Measurements from ENCODE around the gene LRRC61. TPM values are rescaled to one million over a fixed set of nuclear protein-coding genes. Genes with fewer than 3 reads are reported as not detected.
A peak's percentile ranks its signal among the peaks of the same experiment; 100 is the strongest.
"Not testable (repeated sequence)": the region's sequence is repeated elsewhere in the genome, so short reads cannot be mapped to it uniquely, and the experiment has no call there.

The LRRC61 gene
- 1 to 10 TPM; 5.2 to 8.3 TPM for polyA plus RNA-seq

- WGBS, 2 donors, result 4 to 6% methylated on average over 66 to 82 of the region's 82 CpGs
- Histone ChIP-seq H3K27ac (ENCODE audit: low read depth in 2 of 2, low read length in 1 of 2) (peak within 1 kb of the TSS; percentile 83 to 95), H3K4me1 (ENCODE audit: control insufficient read depth in 2 of 2, insufficient read depth in 2 of 2, low read length in 1 of 2) (peaks cover 0 to 16% of the 10 kb centered on the region in 2 donors)
Measured at GRCh38 chr7:150322833-150323681, at the start of gene LRRC61, which contains the start of gene ACTR3C. Gene LRRC61, plus strand, starts transcription at chr7:150323355. Its CDS starts 13,507 bp downstream, at chr7:150336862. Gene ACTR3C, minus strand, starts transcription at chr7:150323545. Its CDS starts 28,249 bp downstream, at chr7:150295296.

GRCh38 chr7:150276132-150276695 is 46.9 kb upstream of the LRRC61 start:
- 56 to 59% methylated on average over 6 of the region's 6 CpGs for WGBS, 2 donors
- not testable (repeated sequence) for H3K9me3 ChIP-seq (ENCODE audit: control insufficient read depth in 2 of 2, insufficient read depth in 1 of 2, low read depth in 1 of 2, low read length in 1 of 2); H3K27ac ChIP-seq (ENCODE audit: low read depth in 2 of 2, low read length in 1 of 2)

More at GRCh38 chr7:150322833-150323681, at the start of gene LRRC61, which contains the start of gene ACTR3C:
- H3K4me3 ChIP-seq (ENCODE audit: low read depth in 1 of 2, low read length in 2 of 2), result peak within 1 kb of the TSS; percentile 65 to 82
- H3K36me3 ChIP-seq (ENCODE audit: control insufficient read depth in 2 of 2, insufficient read depth in 2 of 2, low read length in 1 of 2), result peaks cover 0 to 3% of the 10 kb centered on the region in 2 donors
- H3K27me3 ChIP-seq (ENCODE audit: control insufficient read depth in 1 of 2, insufficient read depth in 2 of 2, low read length in 2 of 2), result no peaks in the 10 kb centered on the region
- no peaks in the 10 kb centered on the region for H3K9me3 ChIP-seq (ENCODE audit: control insufficient read depth in 2 of 2, insufficient read depth in 1 of 2, low read depth in 1 of 2, low read length in 1 of 2)

DNA sequence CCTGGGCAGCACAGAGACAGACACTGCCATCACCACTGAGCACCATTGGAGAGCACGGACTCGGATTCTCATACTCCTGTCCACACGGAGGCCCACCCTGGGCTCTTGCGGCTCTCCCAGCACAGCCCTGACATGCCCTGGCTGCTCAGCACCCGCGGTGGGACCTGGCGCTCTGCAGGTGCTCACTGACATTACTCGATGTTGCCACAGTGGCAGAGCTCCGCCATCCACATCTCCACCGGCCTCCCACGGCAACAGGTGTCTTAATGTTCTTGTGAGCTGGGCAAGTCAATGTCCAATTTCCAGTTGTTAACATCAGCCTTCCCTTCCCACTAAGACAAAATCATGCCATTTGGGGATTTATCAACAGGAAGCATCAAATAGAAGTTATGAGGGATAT is 44.8 kb upstream of the LRRC61 start:
- H3K9me3 ChIP-seq (ENCODE audit: control insufficient read depth in 2 of 2, insufficient read depth in 1 of 2, low read depth in 1 of 2, low read length in 1 of 2); H3K27me3 ChIP-seq (ENCODE audit: control insufficient read depth in 1 of 2, insufficient read depth in 2 of 2, low read length in 2 of 2); H3K4me1 ChIP-seq (ENCODE audit: control insufficient read depth in 2 of 2, insufficient read depth in 2 of 2, low read length in 1 of 2); H3K36me3 ChIP-seq (ENCODE audit: control insufficient read depth in 2 of 2, insufficient read depth in 2 of 2, low read length in 1 of 2); H3K4me3 ChIP-seq (ENCODE audit: low read depth in 1 of 2, low read length in 2 of 2); H3K27ac ChIP-seq (ENCODE audit: low read depth in 2 of 2, low read length in 1 of 2): not testable (repeated sequence)
- WGBS, 2 donors, result 92 to 93% methylated on average over 11 of the region's 11 CpGs

More at GRCh38 chr7:150276132-150276695, 46.9 kb upstream of the LRRC61 start:
- H3K27me3 ChIP-seq (ENCODE audit: control insufficient read depth in 1 of 2, insufficient read depth in 2 of 2, low read length in 2 of 2); H3K4me3 ChIP-seq (ENCODE audit: low read depth in 1 of 2, low read length in 2 of 2); H3K36me3 ChIP-seq (ENCODE audit: control insufficient read depth in 2 of 2, insufficient read depth in 2 of 2, low read length in 1 of 2); H3K4me1 ChIP-seq (ENCODE audit: control insufficient read depth in 2 of 2, insufficient read depth in 2 of 2, low read length in 1 of 2): not testable (repeated sequence)

DNA sequence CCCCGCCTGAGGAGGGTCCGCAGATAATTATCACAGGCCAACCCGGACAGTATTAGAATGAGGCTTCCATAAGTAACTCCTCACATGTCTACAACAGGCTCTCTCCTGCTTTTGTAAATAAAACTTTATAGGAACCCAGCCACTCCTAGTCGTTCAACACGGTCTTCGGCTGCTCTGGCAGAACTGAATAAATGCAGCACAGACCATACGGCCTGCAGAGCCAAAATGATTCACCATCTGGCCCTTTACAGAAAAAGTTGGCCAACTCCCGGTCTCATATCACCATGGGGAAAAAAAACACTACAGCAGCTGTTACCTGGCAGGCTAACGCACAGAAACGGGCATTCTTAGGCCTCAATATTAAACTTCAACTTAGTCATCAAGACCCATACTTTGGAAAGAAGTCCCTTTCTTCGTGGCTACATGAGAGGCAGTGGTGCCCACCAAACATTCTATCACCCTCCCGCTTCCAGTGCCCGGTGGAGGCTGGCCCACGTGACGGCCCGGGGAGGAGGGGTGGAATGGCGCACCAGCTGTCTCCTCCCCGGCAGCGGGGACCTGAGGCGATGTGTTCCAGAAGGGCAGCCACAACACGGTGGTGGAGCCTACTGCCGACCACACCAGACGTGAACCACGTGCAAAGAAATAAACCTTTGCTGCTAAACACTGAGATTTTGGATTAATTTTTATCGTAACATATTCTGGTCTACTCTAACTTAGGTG is 41.3 kb upstream of the LRRC61 start:
- not testable (repeated sequence) for H3K4me1 ChIP-seq (ENCODE audit: control insufficient read depth in 2 of 2, insufficient read depth in 2 of 2, low read length in 1 of 2); H3K4me3 ChIP-seq (ENCODE audit: low read depth in 1 of 2, low read length in 2 of 2); H3K9me3 ChIP-seq (ENCODE audit: control insufficient read depth in 2 of 2, insufficient read depth in 1 of 2, low read depth in 1 of 2, low read length in 1 of 2); H3K27ac ChIP-seq (ENCODE audit: low read depth in 2 of 2, low read length in 1 of 2); H3K36me3 ChIP-seq (ENCODE audit: control insufficient read depth in 2 of 2, insufficient read depth in 2 of 2, low read length in 1 of 2); H3K27me3 ChIP-seq (ENCODE audit: control insufficient read depth in 1 of 2, insufficient read depth in 2 of 2, low read length in 2 of 2)
- 85 to 90% methylated on average over 9 to 15 of the region's 25 CpGs for WGBS, 2 donors

- not testable (repeated sequence) for H3K36me3 ChIP-seq (ENCODE audit: control insufficient read depth in 2 of 2, insufficient read depth in 2 of 2, low read length in 1 of 2); H3K4me3 ChIP-seq (ENCODE audit: low read depth in 1 of 2, low read length in 2 of 2); H3K9me3 ChIP-seq (ENCODE audit: control insufficient read depth in 2 of 2, insufficient read depth in 1 of 2, low read depth in 1 of 2, low read length in 1 of 2); H3K27me3 ChIP-seq (ENCODE audit: control insufficient read depth in 1 of 2, insufficient read depth in 2 of 2, low read length in 2 of 2); H3K27ac ChIP-seq (ENCODE audit: low read depth in 2 of 2, low read length in 1 of 2); H3K4me1 ChIP-seq (ENCODE audit: control insufficient read depth in 2 of 2, insufficient read depth in 2 of 2, low read length in 1 of 2)
- WGBS, 2 donors, result 78 to 90% methylated on average over 2 of the region's 3 CpGs
Measured at GRCh38 chr7:150283111-150283510, 40.0 kb upstream of the LRRC61 start.

- H3K9me3 ChIP-seq (ENCODE audit: control insufficient read depth in 2 of 2, insufficient read depth in 1 of 2, low read depth in 1 of 2, low read length in 1 of 2); H3K27ac ChIP-seq (ENCODE audit: low read depth in 2 of 2, low read length in 1 of 2); H3K27me3 ChIP-seq (ENCODE audit: control insufficient read depth in 1 of 2, insufficient read depth in 2 of 2, low read length in 2 of 2); H3K36me3 ChIP-seq (ENCODE audit: control insufficient read depth in 2 of 2, insufficient read depth in 2 of 2, low read length in 1 of 2); H3K4me3 ChIP-seq (ENCODE audit: low read depth in 1 of 2, low read length in 2 of 2); H3K4me1 ChIP-seq (ENCODE audit: control insufficient read depth in 2 of 2, insufficient read depth in 2 of 2, low read length in 1 of 2): not testable (repeated sequence)
- WGBS, 2 donors, result 47 to 65% methylated on average over 2 to 4 of the region's 6 CpGs
Measured at GRCh38 chr7:150283608-150284007, 39.5 kb upstream of the LRRC61 start.

DNA sequence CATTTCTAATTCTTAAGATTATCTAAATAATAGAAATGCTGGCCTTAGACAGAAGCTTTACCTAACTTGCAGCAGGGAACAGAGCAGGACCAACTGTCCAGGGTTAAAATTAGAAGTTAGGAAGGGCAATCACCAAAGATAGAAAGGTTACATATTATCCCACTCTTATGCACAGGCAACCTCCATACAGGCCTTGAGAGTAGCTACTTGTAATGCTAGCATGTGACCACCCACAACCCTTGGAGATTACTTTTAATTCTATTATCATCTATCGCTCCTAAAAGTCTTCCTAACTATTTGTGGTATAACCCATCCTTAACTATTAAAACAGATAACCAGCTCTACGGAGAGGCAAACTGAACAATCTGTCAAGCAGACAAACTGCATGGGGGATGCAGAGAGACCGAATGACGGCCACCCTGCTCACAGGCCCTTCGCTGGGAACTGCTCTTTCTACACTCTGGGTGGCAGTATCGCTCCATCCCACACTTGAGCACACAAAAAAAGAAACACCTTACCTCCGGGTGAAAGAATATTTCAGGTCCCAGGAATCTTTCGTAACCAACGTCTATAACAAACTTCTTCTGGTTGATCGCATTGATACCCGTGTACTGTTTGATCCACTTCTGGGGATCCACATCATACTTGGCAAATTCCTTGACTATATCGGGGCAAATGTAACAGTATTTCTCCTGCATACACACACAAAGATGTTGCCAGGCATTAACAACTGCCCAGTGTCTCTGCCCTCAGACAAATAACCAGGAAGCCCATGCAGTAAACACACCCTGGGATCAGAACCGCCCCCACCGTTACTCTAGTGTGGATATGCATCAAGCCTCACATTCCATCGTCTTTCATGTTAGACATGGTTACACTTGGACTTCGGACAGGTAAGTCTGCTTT is 37.1 kb upstream of the LRRC61 start:
- H3K27me3 ChIP-seq (ENCODE audit: control insufficient read depth in 1 of 2, insufficient read depth in 2 of 2, low read length in 2 of 2); H3K9me3 ChIP-seq (ENCODE audit: control insufficient read depth in 2 of 2, insufficient read depth in 1 of 2, low read depth in 1 of 2, low read length in 1 of 2); H3K4me3 ChIP-seq (ENCODE audit: low read depth in 1 of 2, low read length in 2 of 2); H3K4me1 ChIP-seq (ENCODE audit: control insufficient read depth in 2 of 2, insufficient read depth in 2 of 2, low read length in 1 of 2); H3K36me3 ChIP-seq (ENCODE audit: control insufficient read depth in 2 of 2, insufficient read depth in 2 of 2, low read length in 1 of 2); H3K27ac ChIP-seq (ENCODE audit: low read depth in 2 of 2, low read length in 1 of 2): not testable (repeated sequence)
- 31 to 39% methylated on average over 16 of the region's 16 CpGs for WGBS, 2 donors

DNA sequence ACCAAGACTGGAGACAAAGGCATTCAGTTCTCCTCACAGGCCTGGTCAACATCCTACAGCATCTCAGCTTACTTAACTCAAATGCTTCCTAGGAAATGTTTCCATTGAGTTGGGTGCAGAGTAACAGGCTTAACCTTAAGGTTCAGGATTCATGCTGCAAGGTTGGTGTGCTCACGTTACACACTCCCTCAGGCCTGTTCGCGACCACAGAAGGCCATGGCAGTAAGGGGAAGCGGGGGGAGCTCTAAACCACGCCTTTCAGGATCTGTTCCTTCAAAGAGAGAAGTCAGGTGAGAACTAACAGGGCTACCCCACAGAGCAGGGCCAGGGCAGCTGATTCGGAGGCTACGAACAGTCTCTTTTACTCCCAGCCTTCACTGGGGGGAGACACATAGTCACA is 35.3 kb upstream of the LRRC61 start:
- not testable (repeated sequence) for H3K36me3 ChIP-seq (ENCODE audit: control insufficient read depth in 2 of 2, insufficient read depth in 2 of 2, low read length in 1 of 2); H3K4me3 ChIP-seq (ENCODE audit: low read depth in 1 of 2, low read length in 2 of 2); H3K9me3 ChIP-seq (ENCODE audit: control insufficient read depth in 2 of 2, insufficient read depth in 1 of 2, low read depth in 1 of 2, low read length in 1 of 2); H3K27ac ChIP-seq (ENCODE audit: low read depth in 2 of 2, low read length in 1 of 2); H3K4me1 ChIP-seq (ENCODE audit: control insufficient read depth in 2 of 2, insufficient read depth in 2 of 2, low read length in 1 of 2); H3K27me3 ChIP-seq (ENCODE audit: control insufficient read depth in 1 of 2, insufficient read depth in 2 of 2, low read length in 2 of 2)
- WGBS, 2 donors, result 84 to 85% methylated on average over 7 of the region's 7 CpGs

DNA sequence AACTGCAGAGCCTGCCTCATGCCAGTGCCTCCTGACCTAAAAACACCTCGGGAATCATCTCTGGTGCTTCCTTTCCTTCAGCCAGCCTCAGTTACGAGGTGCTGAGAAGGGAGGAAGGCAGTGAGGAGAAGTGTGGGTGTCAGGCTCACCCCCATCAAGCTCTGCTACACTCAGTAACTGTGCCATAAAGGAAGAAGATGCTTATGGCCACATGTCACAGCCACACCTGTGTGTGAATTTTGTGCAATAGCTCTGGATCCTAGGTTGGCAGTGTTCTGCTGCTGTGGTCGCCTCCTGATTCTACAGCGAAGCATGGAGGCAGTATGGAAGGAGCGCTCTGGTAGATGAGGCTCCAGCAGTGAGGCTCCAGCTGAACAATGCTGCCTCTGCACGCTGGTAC is 34.3 kb upstream of the LRRC61 start:
- not testable (repeated sequence) for H3K4me3 ChIP-seq (ENCODE audit: low read depth in 1 of 2, low read length in 2 of 2); H3K9me3 ChIP-seq (ENCODE audit: control insufficient read depth in 2 of 2, insufficient read depth in 1 of 2, low read depth in 1 of 2, low read length in 1 of 2); H3K4me1 ChIP-seq (ENCODE audit: control insufficient read depth in 2 of 2, insufficient read depth in 2 of 2, low read length in 1 of 2); H3K36me3 ChIP-seq (ENCODE audit: control insufficient read depth in 2 of 2, insufficient read depth in 2 of 2, low read length in 1 of 2); H3K27me3 ChIP-seq (ENCODE audit: control insufficient read depth in 1 of 2, insufficient read depth in 2 of 2, low read length in 2 of 2); H3K27ac ChIP-seq (ENCODE audit: low read depth in 2 of 2, low read length in 1 of 2)
- 93 to 97% methylated on average over 5 of the region's 6 CpGs for WGBS, 2 donors
